ENCODE data around the gene ARL15.

Gene ARL15

DNA sequence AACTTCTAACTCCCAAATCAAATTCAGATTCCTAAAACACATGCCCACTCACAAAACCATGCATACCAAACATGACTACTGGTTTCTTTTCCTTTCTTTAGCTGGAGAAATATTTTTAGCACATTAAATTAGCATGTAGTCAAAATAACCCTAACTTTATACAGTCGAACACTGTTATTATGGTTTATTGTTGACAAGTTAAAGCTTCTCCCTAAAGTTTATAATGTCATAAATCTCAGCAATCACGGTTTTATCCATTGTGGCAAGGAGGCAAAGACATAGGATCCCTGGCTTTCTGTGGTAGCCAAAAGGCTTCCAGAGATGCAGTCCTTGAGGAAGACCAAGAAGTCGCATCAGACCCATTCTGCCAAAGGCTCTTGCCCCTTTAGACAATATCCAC, 27.5 kb downstream of the ARL15 start:
- no peak for DNase-seq

DNA sequence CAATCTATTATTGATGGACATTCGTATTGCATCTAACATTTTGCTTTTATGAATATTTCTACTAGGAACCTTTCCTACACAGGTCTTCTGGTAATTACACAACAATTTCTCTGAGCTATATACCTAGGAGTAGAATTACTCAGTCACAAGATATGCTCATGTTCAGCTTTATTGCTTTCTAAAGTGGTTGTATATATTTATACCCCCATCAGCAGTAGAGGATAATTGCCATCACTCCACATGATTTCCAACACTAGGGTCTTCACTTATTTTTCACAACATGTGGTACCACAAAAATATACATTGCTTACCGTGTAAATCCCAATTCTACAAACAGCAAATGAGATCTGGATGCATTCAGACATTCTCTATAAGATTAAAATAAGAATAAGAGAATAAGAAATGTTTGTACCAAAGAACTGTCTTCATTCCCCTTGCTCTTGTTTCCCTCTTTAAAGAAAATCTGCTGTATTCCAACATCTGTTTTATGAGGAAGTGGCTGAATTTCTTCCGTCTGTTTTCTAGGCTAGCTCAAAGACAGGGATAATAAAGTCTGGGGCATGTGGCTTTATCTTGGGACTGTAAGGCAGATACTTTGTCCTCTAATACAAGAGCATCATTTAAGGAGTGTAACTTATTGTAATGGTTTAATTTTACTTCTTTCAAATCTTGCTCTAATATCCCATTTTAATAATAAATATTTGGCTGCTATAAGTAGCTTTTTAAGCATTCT, 28.2 kb downstream of the ARL15 start:
- DNase-seq: no peak

GRCh38 chr5:54279960-54280359, 30.4 kb downstream of the ARL15 start:
- no peak for DNase-seq

DNA sequence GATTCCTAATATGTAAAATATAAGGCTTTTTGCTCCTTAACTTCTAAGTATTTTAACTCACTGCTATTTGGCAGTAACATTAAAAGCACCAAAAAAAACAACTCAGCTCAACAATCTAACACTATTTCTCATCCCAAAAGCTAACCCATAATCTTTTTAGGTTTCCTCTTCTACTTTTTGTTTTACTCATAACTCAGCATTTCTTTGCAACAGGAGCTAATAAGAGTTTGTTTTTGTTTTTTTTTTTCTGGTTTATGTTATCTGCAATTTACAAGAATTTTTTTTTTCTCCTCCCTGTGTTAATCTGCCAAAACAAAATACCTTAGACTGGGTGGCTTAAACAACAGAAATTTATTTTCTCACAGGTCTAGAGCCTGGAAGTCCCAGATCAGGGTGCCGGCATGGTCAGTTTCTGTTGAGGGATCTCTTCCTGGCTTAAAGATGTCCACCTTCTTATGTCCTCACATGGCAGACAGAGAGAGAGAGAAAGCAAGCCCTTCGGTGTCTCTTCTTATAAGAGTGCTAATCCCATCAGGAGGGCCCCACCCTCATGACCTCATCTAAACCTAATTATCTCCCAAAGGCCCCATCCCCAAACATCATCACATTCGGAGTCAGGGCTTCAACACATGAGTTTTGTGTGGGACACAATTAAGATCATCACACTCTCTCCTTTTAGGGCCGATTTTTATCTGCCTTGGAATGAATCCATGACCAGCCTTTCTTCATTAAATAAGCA, 31.2 kb downstream of the ARL15 start:
- DNase-seq: no peak

DNA sequence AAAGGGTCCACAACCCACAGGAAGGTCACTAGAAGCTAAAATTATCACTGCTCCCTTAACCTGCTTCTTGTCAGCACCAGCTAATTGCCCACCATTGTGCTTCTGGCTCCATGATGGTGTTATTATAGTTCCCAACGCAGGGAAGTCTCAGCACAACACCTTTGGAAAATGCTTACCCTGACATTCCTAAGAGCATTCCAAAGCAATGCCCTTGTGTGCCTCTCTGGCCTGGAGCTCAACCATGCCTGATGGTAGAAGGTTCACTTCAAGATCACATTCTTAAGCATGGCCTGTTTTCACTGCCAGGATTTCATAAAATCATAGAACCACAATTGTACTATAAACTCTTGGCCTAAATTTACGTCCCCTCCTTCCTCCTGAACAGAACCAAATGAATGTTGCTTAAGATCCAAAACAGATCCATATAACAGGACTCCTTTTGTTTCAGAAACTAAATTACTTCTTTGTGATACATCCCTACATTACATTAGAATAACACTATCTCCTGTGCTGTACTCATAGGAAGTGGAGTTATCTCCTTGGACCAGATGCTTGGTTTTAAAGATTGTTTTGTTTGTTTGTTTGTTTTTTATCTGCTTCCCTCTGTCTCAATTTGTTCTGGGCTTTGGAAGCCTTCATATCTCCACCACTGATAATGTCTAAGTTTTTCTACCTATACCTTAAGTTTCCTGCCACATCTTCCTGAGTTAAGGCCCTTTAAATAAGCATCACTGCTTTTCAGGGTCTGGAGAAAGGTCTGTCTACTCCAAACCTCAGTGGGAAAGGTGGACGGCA, 32.1 kb downstream of the ARL15 start:
- no peak for DNase-seq

GRCh38 chr5:54276048-54276447, 34.3 kb downstream of the ARL15 start:
- DNase-seq: no peak

DNA sequence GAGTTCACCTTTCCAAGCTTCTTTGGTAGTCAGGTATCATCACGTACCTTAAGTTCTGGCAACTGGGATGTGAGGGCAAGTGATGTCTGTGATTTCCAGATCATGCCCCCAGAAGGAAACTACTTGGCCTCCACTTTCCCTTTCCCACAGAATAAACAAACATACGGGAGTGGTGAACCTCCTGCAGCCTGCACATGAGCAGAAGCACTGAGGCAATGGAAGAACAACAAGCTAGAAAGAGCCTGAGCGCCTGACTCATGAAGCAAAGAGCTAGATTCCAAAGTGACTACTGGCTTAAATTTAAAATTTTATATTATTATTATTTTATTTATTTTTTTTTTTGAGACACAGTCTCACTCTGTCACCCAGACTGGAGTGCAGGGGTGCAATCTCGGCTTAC, 35.0 kb downstream of the ARL15 start:
- no peak for DNase-seq

GRCh38 chr5:54274944-54275343, 35.4 kb downstream of the ARL15 start:
- no peak for DNase-seq

DNA sequence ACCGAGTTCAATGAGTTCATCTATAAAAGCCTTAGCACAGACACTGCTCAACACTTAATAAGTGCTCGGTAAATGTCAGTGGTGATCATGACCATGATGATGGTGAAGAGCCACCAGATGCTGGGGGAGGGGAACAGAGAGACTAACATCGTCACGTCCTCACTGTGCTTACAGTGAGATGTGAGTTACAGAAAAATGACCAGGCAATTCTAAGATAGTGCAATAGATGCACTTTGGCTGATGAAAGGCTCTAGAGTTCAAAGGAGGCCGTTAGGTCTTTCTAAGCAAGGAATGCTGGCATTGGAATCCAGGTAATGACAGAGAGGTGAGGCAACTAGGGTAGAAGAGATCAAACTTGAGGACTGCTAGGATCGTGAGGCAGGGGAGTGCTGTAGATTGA, 36.7 kb downstream of the ARL15 start:
- DNase-seq: no peak

GRCh38 chr5:54272746-54273145, 37.6 kb downstream of the ARL15 start:
- DNase-seq: no peak

- no peak for DNase-seq
These were observed 40.0 kb downstream of the ARL15 start for GRCh38 chr5:54270326-54270725.

DNA sequence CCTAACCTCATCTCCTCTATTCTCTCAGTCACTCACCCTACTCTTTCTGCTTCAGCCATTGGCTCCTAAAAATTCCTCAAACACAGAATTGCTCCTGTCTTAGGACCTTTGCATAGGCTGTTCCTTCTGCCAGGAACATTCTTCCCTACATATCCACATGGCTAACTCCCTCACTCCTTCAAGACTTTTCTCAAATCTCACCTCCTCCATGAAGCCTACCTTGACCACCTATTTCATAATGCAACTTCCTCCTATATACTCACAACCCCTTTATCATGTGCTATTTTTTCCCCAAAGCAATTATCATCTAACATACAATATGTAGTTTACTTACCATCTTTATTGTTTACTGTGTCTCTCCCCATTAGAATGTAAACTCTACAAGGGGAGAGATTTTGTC, 45.8 kb downstream of the ARL15 start:
- no peak for DNase-seq

DNA sequence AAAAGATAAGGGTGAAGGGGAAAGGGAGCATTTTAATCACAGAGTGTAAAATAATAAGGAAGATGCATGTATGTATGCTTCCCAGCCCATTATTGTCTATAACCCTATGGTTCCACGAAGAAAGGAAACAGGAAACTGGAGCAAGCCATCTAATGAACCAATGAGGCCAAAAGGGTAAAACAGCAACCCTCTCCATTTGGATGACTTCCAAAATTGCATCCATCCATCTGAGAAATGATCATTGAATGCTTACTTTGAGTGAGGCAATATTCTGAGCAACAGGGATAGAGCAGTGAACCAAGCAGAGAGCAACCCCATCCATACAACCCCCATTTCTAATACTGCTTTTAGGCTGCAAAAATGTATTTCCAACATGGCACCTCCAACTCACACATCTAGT, 46.9 kb downstream of the ARL15 start:
- no peak for DNase-seq

DNA sequence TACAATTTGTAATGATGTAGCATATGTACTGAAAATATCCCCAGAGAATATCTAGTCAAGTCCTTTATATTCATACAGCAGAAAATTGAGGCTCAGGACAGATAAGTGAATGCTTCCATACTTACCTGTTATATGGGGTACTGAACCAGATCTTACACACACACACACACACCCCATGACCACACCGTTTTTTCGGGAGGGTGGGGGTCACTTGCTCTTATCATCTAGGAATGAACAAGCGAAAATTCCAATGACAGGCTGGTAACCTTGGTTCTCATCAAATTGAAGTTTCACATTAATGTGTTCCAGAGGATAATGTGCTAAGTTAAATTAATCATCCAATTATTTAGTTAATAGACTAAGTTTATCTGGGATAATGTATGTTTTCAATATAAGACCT, 48.8 kb downstream of the ARL15 start:
- DNase-seq: no peak

- DNase-seq: no peak
These were observed 50.4 kb downstream of the ARL15 start for GRCh38 chr5:54259981-54260380.

GRCh38 chr5:54259090-54259489, 51.3 kb downstream of the ARL15 start:
- no peak for DNase-seq

GRCh38 chr5:54257366-54258118, 52.8 kb downstream of the ARL15 start:
- no peak for DNase-seq

DNA sequence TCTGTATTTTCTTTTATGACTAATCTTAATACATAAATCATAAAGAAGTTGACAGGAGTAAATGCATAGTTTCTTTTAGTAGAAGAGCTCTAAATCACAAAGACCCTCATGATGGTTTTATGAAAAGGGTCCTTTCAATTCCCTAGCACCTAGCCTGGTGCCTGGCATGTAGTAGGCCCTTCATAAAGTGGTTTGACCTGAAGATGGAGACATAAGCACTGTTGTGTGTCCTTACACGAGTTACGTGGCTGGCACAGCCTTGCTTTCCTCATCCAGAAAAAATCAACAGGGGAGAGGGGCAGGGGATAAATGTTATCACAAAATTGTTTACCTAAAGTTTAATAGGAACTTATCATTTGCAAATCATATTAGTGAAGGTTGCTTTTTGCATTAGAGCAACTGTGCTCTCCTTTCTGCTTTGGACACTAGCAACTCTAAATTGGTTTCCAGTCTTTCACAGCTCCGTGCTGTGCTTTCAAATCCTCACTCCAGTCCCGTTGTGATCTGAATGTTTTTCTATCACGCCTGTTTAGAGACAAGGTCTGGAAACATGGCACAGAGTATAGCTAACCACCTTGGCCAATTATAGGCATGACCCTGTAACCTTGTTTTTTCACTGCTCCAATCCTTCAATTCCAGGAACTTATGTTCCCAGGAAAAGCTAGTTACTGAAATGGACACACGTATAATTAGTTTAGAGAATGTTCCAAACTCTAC, 55.7 kb downstream of the ARL15 start:
- no peak for DNase-seq

- no peak for DNase-seq
These were observed 58.4 kb downstream of the ARL15 start for GRCh38 chr5:54251981-54252380.

- DNase-seq: peak; percentile 20
These were observed 61.0 kb downstream of the ARL15 start for GRCh38 chr5:54249210-54250028.

DNA sequence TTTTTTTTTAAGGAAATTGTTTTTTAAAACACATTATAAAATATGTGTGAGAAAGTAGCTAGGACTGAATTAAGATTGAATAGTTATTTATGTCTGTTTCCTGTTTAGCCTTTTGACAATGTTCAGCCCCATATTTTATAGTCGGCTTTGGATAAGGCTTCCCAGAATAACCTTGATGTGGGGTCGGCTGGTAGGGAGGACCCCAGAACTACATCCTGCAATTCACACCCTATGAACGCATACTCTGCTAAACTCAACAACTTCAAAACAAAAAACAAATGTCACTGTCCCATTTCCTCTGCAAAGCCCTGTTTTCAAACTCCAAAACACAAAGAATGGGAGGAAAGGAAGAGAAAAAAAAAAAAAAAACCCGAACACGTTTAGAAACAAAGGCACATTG, 63.1 kb downstream of the ARL15 start:
- DNase-seq: no peak
